ENCODE results near the gene MBP. TPM values are rescaled to one million over a fixed set of nuclear protein-coding genes. Genes with fewer than 3 reads are reported as not detected.
"Not testable (repeated sequence)": the region's sequence is repeated elsewhere in the genome, so short reads cannot be mapped to it uniquely, and the experiment has no call there.

The MBP gene
- total RNA-seq, 1 donor from 2014 or later = 3.2 TPM

- DNase-seq (ENCODE audit: low read depth) = no peak
Observed at GRCh38 chr18:76977684-76978232, 154.8 kb downstream of the MBP start.

- no peak for DNase-seq (ENCODE audit: low read depth)
Observed at GRCh38 chr18:76977108-76977621, 155.4 kb downstream of the MBP start.

- DNase-seq (ENCODE audit: low read depth) = no peak
Observed at GRCh38 chr18:76975577-76976110, 156.9 kb downstream of the MBP start.

- peak; percentile 18 for DNase-seq (ENCODE audit: low read depth)
Observed at GRCh38 chr18:76974386-76974785, 158.2 kb downstream of the MBP start.

GRCh38 chr18:76973520-76974266 is 158.9 kb downstream of the MBP start:
- no peak for DNase-seq (ENCODE audit: low read depth)

- no peak for DNase-seq (ENCODE audit: low read depth)
Observed at GRCh38 chr18:76972846-76973519, 159.6 kb downstream of the MBP start.

- peak; percentile 48 for DNase-seq (ENCODE audit: low read depth)
Observed at GRCh38 chr18:76972241-76972640, 160.3 kb downstream of the MBP start.

- no peak for DNase-seq (ENCODE audit: low read depth)
Observed at GRCh38 chr18:76970770-76971559, 161.6 kb downstream of the MBP start.

GRCh38 chr18:76967721-76968472 is 164.7 kb downstream of the MBP start:
- no peak for DNase-seq (ENCODE audit: low read depth)

GRCh38 chr18:76967299-76967698 is 165.3 kb downstream of the MBP start:
- not testable (repeated sequence) for DNase-seq (ENCODE audit: low read depth)

GRCh38 chr18:76965555-76966151 is 166.9 kb downstream of the MBP start:
- DNase-seq (ENCODE audit: low read depth) = peak; percentile 80

- no peak for DNase-seq (ENCODE audit: low read depth)
Observed at GRCh38 chr18:76963936-76964335, 168.6 kb downstream of the MBP start.

- DNase-seq (ENCODE audit: low read depth) = no peak
Observed at GRCh38 chr18:76962851-76963250, 169.7 kb downstream of the MBP start.

GRCh38 chr18:76960528-76961035 is 172.0 kb downstream of the MBP start:
- DNase-seq (ENCODE audit: low read depth) = no peak

- DNase-seq (ENCODE audit: low read depth) = no peak
Observed at GRCh38 chr18:76959605-76960004, 173.0 kb downstream of the MBP start.

GRCh38 chr18:76958692-76959341 is 173.8 kb downstream of the MBP start:
- no peak for DNase-seq (ENCODE audit: low read depth)

- no peak for DNase-seq (ENCODE audit: low read depth)
Observed at GRCh38 chr18:76957384-76958355, 174.9 kb downstream of the MBP start.

- DNase-seq (ENCODE audit: low read depth) = no peak
Observed at GRCh38 chr18:76956648-76957047, 175.9 kb downstream of the MBP start.
